Lower leg skin (tissue), 4 donors: Measurements from ENCODE around the gene MAML1. TPM values are rescaled to one million over a fixed set of nuclear protein-coding genes. Genes with fewer than 3 reads are reported as not detected.

Source experiments
- DNase-seq, 2 donors: peaks; one replicate each; pipeline ENCODE4 v3.0.0-alpha.2; 2019; ENCODE audit warnings: low spot score in 2 of 2
- H3K4me3 ChIP-seq: fragments of 200-600 bp; sonication (generic); 2 replicates; pipeline ENCODE4 v1.5.1; 2017; ENCODE audit warnings: mild to moderate bottlenecking, low read depth; ENCODE audit not compliant: poor library complexity, severe bottlenecking
- POLR2A ChIP-seq, 2 donors: fragments of 450-650 bp; IDR thresholded peaks; one replicate each; pipeline ENCODE4 v1.6.1; 2016 to 2017; ENCODE audit warnings: antibody characterized with exemption in 2 of 2, mild to moderate bottlenecking in 1 of 2, moderate library complexity in 1 of 2
- WGBS, 2 donors: methylation state at CpG; one replicate each; pipeline ENCODE4 v1.1.5; 2018; 5-methylcytosine and 5-hydroxymethylcytosine counted together
- intact Hi-C: fragments of 100-400 bp; cut with DNase I; formaldehyde crosslinking; loops from one replicate; pipeline ENCODE4 v1.15.0; 2023; ENCODE audit warnings: low total_unique reads
- total RNA-seq, 4 donors: library from RNA; depleted of rRNA; stranded (reverse); fragments of >200 nt; gene quantifications; one replicate each; pipeline ENCODE4 v1.1.0, GENCODE V29; 2016
- TF ChIP-seq, protein P1 (sequence below), 3 donors: fragments of 450-650 bp; IDR thresholded peaks; one replicate each; pipeline ENCODE4 v1.5.1; 2016; ENCODE audit warnings: antibody characterized with exemption in 3 of 3, mild to moderate bottlenecking in 3 of 3, moderate library complexity in 2 of 3

MAML1 gene
- total RNA-seq, 4 donors from 2014 or later: 25.5 to 46.8 (median 31.5) TPM

DNA sequence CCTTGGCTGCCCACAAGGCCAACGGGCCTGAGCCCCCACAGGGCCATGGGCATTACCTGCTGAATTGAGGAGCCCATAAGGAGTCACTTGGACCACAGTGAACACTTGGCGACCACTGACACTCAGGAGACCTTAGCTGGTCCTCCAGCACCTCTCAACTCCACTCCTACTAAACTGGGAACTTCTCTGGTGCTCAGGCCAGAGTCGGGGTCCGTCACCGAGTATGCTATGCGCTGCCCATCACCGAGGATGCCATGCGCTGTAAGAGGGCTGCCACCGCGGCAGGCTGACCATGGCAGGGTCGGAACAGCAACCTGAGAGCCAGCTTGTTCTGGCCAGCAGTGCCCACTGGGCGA lies 87.5 kb downstream of the MAML1 start:
- DNase-seq: no peak
- 14 to 16% methylated on average over 9 to 12 of the region's 12 CpGs for WGBS, 2 donors
- intact Hi-C loops: no loop called here
- H3K4me3 ChIP-seq: peak overlapping the region; percentile 28
- TF ChIP-seq, protein P1, sequence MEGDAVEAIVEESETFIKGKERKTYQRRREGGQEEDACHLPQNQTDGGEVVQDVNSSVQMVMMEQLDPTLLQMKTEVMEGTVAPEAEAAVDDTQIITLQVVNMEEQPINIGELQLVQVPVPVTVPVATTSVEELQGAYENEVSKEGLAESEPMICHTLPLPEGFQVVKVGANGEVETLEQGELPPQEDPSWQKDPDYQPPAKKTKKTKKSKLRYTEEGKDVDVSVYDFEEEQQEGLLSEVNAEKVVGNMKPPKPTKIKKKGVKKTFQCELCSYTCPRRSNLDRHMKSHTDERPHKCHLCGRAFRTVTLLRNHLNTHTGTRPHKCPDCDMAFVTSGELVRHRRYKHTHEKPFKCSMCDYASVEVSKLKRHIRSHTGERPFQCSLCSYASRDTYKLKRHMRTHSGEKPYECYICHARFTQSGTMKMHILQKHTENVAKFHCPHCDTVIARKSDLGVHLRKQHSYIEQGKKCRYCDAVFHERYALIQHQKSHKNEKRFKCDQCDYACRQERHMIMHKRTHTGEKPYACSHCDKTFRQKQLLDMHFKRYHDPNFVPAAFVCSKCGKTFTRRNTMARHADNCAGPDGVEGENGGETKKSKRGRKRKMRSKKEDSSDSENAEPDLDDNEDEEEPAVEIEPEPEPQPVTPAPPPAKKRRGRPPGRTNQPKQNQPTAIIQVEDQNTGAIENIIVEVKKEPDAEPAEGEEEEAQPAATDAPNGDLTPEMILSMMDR (IDR thresholded peaks at IDR 0.05): no peak
- TF ChIP-seq POLR2A (IDR thresholded peaks at IDR 0.05): no peak

DNA sequence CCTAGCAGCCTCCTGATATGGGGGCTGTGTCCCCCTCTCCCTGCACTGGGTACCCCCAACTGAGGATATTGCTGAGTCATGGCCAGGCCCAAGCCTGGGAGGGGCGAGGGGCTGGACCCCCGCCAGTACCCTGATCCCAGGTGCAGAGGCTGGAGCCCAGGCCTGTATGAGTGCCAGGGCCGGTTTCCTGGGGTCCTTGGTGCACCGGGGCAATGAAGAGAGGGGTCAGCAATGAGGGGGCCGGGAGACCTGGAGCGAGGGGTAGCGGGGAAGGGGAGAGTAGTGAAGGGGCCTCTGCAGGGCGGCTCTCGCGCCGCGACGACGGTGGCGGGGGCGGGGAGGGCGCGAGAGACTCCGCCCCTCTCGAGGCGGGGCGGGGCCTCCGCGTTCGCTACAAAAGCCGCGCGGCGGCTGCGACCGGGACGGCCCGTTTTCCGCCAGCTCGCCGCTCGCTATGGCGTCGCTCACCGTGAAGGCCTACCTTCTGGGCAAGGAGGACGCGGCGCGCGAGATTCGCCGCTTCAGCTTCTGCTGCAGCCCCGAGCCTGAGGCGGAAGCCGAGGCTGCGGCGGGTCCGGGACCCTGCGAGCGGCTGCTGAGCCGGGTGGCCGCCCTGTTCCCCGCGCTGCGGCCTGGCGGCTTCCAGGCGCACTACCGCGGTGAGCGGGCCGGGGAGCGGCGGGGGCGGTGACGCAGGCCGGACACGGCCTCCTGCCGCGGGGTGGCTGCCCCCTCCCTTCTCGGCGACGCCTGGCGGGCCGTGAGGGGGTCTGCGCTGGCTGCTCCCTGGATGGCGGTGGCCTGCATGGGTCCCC lies 88.1 kb downstream of the MAML1 start, which contains the start of gene SQSTM1:
SQSTM1 (plus strand) TSS at position 423 of the 815 bp plus-strand sequence; CDS start at position 455, 32 bp downstream.
- WGBS, 2 donors: 0% methylated on average over 18 to 31 of the region's 81 CpGs
- intact Hi-C loops: no loop called here
- TF ChIP-seq POLR2A (IDR thresholded peaks at IDR 0.05): peak in 1 of 2 donors; percentile 94
- TF ChIP-seq, protein P1 (IDR thresholded peaks at IDR 0.05): no peak
- DNase-seq: peak; percentile 68 to 96
- H3K4me3 ChIP-seq: peak within 1 kb of the TSS; percentile 98

DNA sequence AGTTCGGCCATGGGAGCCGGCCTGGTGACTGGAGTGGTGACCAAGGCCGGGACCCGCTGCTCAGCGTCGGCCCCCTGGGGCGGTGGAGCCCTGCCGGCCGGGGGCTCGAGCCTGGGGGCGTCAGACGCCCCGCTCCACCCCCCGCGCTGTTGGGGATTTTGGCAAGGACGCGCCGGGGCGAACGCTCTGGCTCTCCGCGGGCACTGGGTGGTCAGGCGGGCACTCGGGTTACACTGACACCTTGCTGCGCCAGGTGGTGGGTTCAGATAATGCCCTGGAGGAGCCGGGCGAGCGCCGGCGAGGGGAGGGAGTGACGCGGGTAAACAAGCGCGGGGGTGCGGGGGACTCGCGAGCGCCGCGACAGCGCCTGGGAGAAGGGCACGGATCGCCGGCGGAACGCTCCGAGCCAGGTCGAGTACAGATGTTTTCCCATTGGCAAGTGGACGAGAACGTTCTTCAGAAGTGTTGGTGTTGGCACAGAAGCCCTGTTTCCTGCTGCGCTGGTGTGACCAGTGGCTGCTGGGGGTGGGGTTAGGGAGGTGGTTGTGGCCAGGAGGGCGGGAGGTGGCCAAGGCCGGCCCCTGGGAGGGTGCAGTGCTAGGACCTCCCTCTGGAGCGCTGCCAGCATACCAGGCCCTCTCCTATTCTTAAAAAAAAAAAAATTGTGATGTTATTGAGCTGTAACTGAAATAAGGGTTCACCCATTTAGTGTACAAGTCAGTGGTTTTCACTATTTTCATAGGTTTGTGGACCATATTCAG lies 88.9 kb downstream of the MAML1 start:
- WGBS, 2 donors: 0% methylated on average over 29 to 35 of the region's 54 CpGs
- H3K4me3 ChIP-seq: peak overlapping the region; percentile 98
- DNase-seq: peak; percentile 95 to 99
- TF ChIP-seq, protein P1 (IDR thresholded peaks at IDR 0.05): no peak
- peak in 1 of 2 donors; percentile 29 for TF ChIP-seq POLR2A (IDR thresholded peaks at IDR 0.05)
- intact Hi-C loops: no loop called here

DNA sequence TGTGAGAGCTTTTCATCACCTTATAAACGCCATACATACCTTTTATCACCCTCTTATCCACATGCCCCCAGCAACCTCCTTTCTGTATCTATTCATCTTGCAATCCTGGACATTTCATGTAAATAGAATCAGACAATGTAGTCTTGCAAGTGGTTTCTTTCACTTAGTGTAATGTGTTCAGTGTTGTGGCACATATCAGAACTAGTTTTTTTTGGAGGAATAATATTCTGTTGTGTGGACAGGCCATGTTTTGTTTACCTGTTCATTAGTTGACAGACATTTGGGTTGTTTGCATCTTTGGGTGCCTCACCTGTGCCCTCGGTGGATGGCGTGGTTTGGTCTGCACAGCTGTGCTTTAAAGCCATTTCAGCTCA lies 89.4 kb downstream of the MAML1 start:
- no peak for TF ChIP-seq POLR2A (IDR thresholded peaks at IDR 0.05)
- TF ChIP-seq, protein P1 (IDR thresholded peaks at IDR 0.05): no peak
- H3K4me3 ChIP-seq: no peak overlapping the region
- 43 to 50% methylated on average over 3 of the region's 3 CpGs for WGBS, 2 donors
- intact Hi-C loops: no loop called here
- no peak for DNase-seq

DNA sequence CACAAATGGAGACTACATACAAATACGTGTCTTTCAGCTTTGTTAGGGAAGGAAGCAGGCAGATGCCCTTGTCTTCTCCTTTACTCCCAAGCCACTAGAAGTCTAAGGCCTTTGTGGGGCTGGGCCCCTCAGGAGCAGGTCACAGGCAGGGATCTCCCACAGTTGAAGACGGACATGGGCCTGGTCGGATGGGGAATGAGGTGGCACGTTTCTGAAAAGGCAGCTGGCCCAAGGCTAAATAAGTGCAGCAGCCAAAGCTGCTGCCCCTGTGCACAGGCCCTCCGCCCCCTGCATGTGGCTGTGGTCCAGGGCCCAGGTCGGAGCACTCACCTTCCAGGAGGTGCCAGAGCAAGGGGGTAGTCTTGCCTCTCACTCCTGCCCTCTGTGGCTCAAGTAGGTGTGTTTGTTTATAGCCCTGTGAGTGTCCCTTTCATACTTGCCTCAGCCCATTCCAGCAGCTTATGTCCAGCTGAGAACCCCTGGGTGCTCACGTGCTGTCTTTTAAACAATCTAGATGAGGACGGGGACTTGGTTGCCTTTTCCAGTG lies 89.9 kb downstream of the MAML1 start:
- H3K4me3 ChIP-seq: no peak overlapping the region
- intact Hi-C loops: no loop called here
- TF ChIP-seq, protein P1 (IDR thresholded peaks at IDR 0.05): no peak
- TF ChIP-seq POLR2A (IDR thresholded peaks at IDR 0.05): no peak
- WGBS, 2 donors: 28 to 36% methylated on average over 8 of the region's 8 CpGs
- DNase-seq: no peak
